ENCODE measurements around the gene SLC31A1. TPM values are rescaled to one million over a fixed set of nuclear protein-coding genes. Genes with fewer than 3 reads are reported as not detected.
A peak's percentile ranks its signal among the peaks of the same experiment; 100 is the strongest.
"Not testable (repeated sequence)": the region's sequence is repeated elsewhere in the genome, so short reads cannot be mapped to it uniquely, and the experiment has no call there.

The SLC31A1 gene
- polyA plus RNA-seq, 4 donors = 20.3 to 28.5 (median 22.3) TPM

GRCh38 chr9:113219969-113220368 lies 1.4 kb upstream of the SLC31A1 start:
- no peak for DNase-seq (ENCODE audit: low read depth in 4 of 4, low spot score in 3 of 4)

GRCh38 chr9:113220467-113221002 lies 809 bp upstream of the SLC31A1 start:
- no peak for DNase-seq (ENCODE audit: low read depth in 4 of 4, low spot score in 3 of 4)

GRCh38 chr9:113221800-113222481 lies 597 bp downstream of the SLC31A1 start:
- peak in 2 of 4 donors; percentile 10 to 12 for DNase-seq (ENCODE audit: low read depth in 4 of 4, low spot score in 3 of 4)

GRCh38 chr9:113222482-113222841 lies 1.1 kb downstream of the SLC31A1 start:
- no peak for DNase-seq (ENCODE audit: low read depth in 4 of 4, low spot score in 3 of 4)

GRCh38 chr9:113223963-113224362 lies 2.6 kb downstream of the SLC31A1 start:
- DNase-seq (ENCODE audit: low read depth in 4 of 4, low spot score in 3 of 4) = no peak

- DNase-seq (ENCODE audit: low read depth in 4 of 4, low spot score in 3 of 4) = no peak
Measured at GRCh38 chr9:113227436-113227835, 6.1 kb downstream of the SLC31A1 start.

- no peak for DNase-seq (ENCODE audit: low read depth in 4 of 4, low spot score in 3 of 4)
Measured at GRCh38 chr9:113228130-113228665, 6.9 kb downstream of the SLC31A1 start.

- DNase-seq (ENCODE audit: low read depth in 4 of 4, low spot score in 3 of 4) = no peak
Measured at GRCh38 chr9:113231701-113232100, 10.4 kb downstream of the SLC31A1 start.

GRCh38 chr9:113235701-113236255 lies 14.4 kb downstream of the SLC31A1 start:
- not testable (repeated sequence) for DNase-seq (ENCODE audit: low read depth in 4 of 4, low spot score in 3 of 4)

- DNase-seq (ENCODE audit: low read depth in 4 of 4, low spot score in 3 of 4) = no peak
Measured at GRCh38 chr9:113237026-113237425, 15.7 kb downstream of the SLC31A1 start.

- no peak for DNase-seq (ENCODE audit: low read depth in 4 of 4, low spot score in 3 of 4)
Measured at GRCh38 chr9:113238202-113238858, 17.0 kb downstream of the SLC31A1 start.

- DNase-seq (ENCODE audit: low read depth in 4 of 4, low spot score in 3 of 4) = no peak
Measured at GRCh38 chr9:113238859-113239232, 17.5 kb downstream of the SLC31A1 start.

GRCh38 chr9:113241161-113241560 lies 19.8 kb downstream of the SLC31A1 start:
- DNase-seq (ENCODE audit: low read depth in 4 of 4, low spot score in 3 of 4) = no peak

- no peak for DNase-seq (ENCODE audit: low read depth in 4 of 4, low spot score in 3 of 4)
Measured at GRCh38 chr9:113244556-113244955, 23.2 kb downstream of the SLC31A1 start.

GRCh38 chr9:113245894-113246293 lies 24.6 kb downstream of the SLC31A1 start:
- DNase-seq (ENCODE audit: low read depth in 4 of 4, low spot score in 3 of 4) = no peak

- no peak for DNase-seq (ENCODE audit: low read depth in 4 of 4, low spot score in 3 of 4)
Measured at GRCh38 chr9:113246928-113247327, 25.6 kb downstream of the SLC31A1 start.

GRCh38 chr9:113247640-113248039 lies 26.3 kb downstream of the SLC31A1 start:
- no peak for DNase-seq (ENCODE audit: low read depth in 4 of 4, low spot score in 3 of 4)

GRCh38 chr9:113249661-113250060 lies 28.3 kb downstream of the SLC31A1 start:
- DNase-seq (ENCODE audit: low read depth in 4 of 4, low spot score in 3 of 4) = not testable (repeated sequence)

GRCh38 chr9:113250807-113251206 lies 29.5 kb downstream of the SLC31A1 start:
- no peak for DNase-seq (ENCODE audit: low read depth in 4 of 4, low spot score in 3 of 4)

- no peak for DNase-seq (ENCODE audit: low read depth in 4 of 4, low spot score in 3 of 4)
Measured at GRCh38 chr9:113254991-113255390, 33.6 kb downstream of the SLC31A1 start.

GRCh38 chr9:113255438-113255837 lies 34.1 kb downstream of the SLC31A1 start:
- no peak for DNase-seq (ENCODE audit: low read depth in 4 of 4, low spot score in 3 of 4)

- no peak for DNase-seq (ENCODE audit: low read depth in 4 of 4, low spot score in 3 of 4)
Measured at GRCh38 chr9:113257863-113258262, 36.5 kb downstream of the SLC31A1 start.
